GM13977 (cell line): Measurements from ENCODE around the gene TEKT1.
"Not testable (repeated sequence)": the region's sequence is repeated elsewhere in the genome, so short reads cannot be mapped to it uniquely, and the experiment has no call there.

Experiments used
- DNase-seq: peaks from one replicate; pipeline ENCODE4 v3.0.0; 2012; ENCODE audit warnings: low spot score
- CTCF ChIP-seq: IDR thresholded peaks from 2 replicates; pipeline ENCODE4 v1.5.1; 2012; ENCODE audit warnings: mild to moderate bottlenecking, control low read depth; ENCODE audit not compliant: insufficient read depth; ENCODE audit errors: extremely low read depth, missing control alignments
- in situ Hi-C: fragments of 300-500 bp; cut with MboI; formaldehyde crosslinking; loops from one replicate; pipeline ENCODE4 v1.12.0; 2022; ENCODE audit warnings: low sequenced_read_pairs, low pct_unique_long_range_greater_than_20kb, mixed read lengths, inconsistent platforms; ENCODE audit not compliant: unreplicated experiment

The TEKT1 gene

GRCh38 chr17:6780886-6781285 is 50.6 kb downstream of the TEKT1 start:
- in situ Hi-C loops: no loop called here
- DNase-seq: no peak
- TF ChIP-seq CTCF: no peak

- no peak for TF ChIP-seq CTCF
- in situ Hi-C loops: no loop called here
- DNase-seq: no peak
Measured at GRCh38 chr17:6780001-6780400, 51.5 kb downstream of the TEKT1 start.

- no peak for TF ChIP-seq CTCF
- in situ Hi-C loops: no loop called here
- DNase-seq: no peak
Measured at GRCh38 chr17:6779411-6779810, 52.1 kb downstream of the TEKT1 start.

GRCh38 chr17:6775871-6776405 is 55.6 kb downstream of the TEKT1 start, which contains the start of gene FBXO39:
FBXO39 (plus strand) TSS chr17:6776215; CDS start chr17:6779869, 3,654 bp downstream.
- TF ChIP-seq CTCF: no peak
- no peak for DNase-seq
- in situ Hi-C loops: no loop called here

GRCh38 chr17:6774906-6775305 is 56.6 kb downstream of the TEKT1 start:
- in situ Hi-C loops, DNase-seq: not testable (repeated sequence)

GRCh38 chr17:6772016-6772415 is 59.5 kb downstream of the TEKT1 start:
- in situ Hi-C loops: no loop called here
- DNase-seq: no peak
- TF ChIP-seq CTCF: no peak

GRCh38 chr17:6768447-6768846 is 63.1 kb downstream of the TEKT1 start:
- DNase-seq: no peak
- no peak for TF ChIP-seq CTCF
- in situ Hi-C loops: no loop called here
